GM12874 (cell line): ENCODE data around the gene GRID2.

Source experiments
- TF ChIP-seq, protein P1 (sequence below): IDR thresholded peaks from 2 replicates; pipeline ENCODE4 v1.5.1; 2011; ENCODE audit warnings: low read depth, mild to moderate bottlenecking, control low read depth, low read length, moderate library complexity; ENCODE audit not compliant: insufficient read depth

Gene GRID2

DNA sequence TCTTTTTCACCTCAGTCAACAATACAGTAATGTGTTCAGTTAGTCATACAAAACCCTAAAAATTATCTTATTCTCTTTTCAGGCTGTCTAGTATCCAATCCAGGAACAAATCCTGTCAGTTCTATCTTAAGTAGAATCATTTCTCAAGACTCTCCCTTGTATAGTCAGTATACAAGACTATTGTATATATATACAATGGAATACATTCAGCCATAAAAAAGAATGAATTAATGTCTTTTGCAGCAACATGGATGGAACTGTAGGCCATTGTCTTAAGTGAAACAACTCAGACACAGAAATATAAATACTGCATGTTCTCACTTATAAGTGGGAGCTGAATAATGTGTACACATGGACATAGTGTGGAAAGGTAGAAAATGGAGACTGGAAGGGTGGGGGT lies 1023.6 kb downstream of the GRID2 start:
- TF ChIP-seq, protein P1, sequence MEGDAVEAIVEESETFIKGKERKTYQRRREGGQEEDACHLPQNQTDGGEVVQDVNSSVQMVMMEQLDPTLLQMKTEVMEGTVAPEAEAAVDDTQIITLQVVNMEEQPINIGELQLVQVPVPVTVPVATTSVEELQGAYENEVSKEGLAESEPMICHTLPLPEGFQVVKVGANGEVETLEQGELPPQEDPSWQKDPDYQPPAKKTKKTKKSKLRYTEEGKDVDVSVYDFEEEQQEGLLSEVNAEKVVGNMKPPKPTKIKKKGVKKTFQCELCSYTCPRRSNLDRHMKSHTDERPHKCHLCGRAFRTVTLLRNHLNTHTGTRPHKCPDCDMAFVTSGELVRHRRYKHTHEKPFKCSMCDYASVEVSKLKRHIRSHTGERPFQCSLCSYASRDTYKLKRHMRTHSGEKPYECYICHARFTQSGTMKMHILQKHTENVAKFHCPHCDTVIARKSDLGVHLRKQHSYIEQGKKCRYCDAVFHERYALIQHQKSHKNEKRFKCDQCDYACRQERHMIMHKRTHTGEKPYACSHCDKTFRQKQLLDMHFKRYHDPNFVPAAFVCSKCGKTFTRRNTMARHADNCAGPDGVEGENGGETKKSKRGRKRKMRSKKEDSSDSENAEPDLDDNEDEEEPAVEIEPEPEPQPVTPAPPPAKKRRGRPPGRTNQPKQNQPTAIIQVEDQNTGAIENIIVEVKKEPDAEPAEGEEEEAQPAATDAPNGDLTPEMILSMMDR, result no peak

DNA sequence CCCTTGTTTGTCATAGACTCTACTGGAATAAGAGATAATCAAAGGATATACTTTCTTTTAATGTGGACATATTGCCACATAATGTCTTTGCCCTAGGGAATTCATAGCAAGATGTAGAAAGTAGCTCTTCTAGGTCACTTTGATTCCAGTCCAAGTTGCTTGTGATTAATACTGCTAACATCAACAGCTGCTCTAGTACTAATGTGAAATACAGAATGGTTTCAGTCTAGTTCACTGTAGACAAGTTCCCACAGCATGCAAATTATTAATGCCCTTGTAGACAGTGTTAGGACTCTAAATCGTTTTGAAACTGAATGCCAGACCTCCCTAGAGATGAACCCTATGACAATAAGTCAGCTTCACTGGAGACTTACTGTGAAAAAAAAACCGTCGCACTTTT lies 1030.2 kb downstream of the GRID2 start:
- TF ChIP-seq, protein P1, result no peak

DNA sequence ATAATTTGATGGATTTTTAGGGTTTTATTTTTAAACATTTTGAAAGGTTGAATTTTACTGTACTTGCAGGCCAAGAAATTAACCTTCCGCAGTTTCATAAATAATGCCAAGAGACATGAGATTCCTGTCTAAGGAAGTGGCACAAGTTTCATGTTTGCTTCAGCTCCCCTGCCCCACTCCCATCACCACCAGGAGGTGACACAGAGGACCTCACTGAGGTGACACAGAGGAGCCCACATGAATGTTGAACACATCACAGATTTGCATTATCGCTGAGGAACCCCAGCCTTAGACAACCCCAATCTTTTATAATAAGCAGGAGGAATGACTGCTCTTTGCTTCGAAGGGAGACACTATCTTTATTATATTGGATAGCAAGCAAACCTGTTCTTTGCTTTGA lies 1033.4 kb downstream of the GRID2 start:
- TF ChIP-seq, protein P1, result no peak

DNA sequence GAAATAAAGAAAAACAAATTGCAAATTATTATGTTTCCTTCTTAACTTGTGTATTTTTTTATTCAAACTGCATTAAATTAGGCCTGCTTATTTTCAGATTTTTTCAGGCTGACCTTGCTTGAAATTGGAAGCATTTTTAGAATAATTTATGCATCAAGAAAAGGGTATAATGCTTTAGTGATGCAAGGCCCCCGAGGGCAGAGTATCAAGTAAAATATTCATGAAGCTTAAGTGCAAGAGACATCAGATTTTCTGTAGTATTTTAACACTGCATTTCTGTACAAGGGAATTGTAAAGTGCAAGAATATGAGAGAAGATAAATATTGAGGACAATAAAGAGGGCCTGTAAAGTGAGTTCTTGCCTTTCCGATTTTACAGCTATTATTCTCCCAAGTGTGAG lies 1039.0 kb downstream of the GRID2 start:
- TF ChIP-seq, protein P1, result no peak

DNA sequence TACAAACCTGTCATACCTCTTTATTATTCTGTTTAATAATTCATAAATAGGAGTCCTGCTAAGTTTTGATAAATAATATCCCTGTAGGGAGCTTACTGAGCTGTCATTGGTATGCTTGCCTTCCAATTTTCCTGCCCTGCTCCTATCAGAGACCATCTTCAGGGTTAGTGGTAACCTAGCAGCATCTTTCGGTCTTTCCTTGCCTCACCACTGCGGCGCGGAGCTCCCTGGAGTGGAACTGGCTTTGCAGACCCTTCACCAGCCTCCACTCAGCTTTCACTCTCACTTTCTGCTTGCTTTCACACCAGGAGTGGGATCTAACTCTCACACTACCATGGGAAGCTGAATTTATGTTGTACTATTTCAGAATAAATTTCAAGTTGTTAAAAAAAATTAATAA lies 1043.1 kb downstream of the GRID2 start:
- TF ChIP-seq, protein P1, result no peak

DNA sequence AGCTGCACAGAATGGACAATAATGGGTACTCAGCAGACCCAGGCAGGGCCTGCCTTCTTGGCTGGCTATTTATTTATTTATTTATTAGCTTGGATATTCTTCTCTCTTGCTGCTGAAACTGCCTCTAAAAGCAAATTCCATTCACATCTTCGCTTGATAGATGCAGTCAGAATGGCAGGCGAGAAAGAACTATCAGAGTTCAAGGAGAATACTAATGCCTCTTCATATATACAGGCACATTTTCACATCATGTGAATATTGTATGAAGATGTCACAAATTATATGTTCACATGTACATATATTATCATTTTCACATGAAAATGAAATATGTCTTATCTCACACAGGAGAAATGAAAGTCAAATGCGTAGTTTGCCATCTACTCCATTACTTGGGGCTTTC lies 1045.1 kb downstream of the GRID2 start:
- TF ChIP-seq, protein P1, result no peak

DNA sequence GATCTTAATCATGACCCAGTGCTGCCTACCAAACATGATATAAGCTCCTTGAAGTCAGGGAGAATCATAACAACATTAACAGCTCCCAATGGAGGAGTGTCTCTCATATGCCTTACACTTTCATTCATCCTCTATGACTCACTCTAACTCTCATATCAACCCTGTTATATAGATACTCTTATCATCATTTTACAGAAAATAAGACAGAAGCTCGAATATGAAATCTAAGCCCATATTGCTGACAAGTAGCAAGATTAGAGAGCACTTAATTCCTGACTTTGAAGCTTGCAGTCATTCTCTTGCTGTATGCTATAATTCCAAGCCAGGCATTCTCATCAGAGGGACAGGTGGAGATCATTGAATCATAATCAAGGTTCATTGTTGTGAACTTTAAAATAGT lies 1048.1 kb downstream of the GRID2 start:
- TF ChIP-seq, protein P1, result no peak

DNA sequence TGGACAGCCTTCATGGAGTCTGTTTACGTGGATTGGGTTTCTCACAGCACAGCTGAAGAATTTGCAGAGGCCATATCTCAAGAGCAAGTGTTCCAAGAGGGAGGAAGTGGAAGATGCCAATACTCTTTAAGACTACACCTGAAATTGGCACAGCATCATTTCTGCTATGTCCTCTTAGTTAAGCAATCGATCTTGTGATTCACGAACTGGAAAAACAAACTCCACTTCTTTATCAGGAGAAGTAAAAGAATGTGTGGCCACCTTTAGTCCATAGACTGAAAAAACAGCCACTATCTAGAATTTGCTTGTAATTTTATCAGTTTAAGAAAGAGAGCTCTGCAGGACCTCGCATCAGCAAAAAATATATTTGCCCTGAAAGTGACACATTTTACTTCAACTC lies 1051.6 kb downstream of the GRID2 start:
- TF ChIP-seq, protein P1, result no peak
